Right renal cortex interstitium (tissue), 3 donors: Measurements from ENCODE around the gene ATG3. TPM values are rescaled to one million over a fixed set of nuclear protein-coding genes. Genes with fewer than 3 reads are reported as not detected.

Source experiments
- DNase-seq, 3 donors: peaks; one replicate each; pipeline ENCODE4 v3.0.0-alpha.2; 2013; ENCODE audit warnings: low read depth in 3 of 3, low spot score in 2 of 3
- polyA plus RNA-seq, 3 donors: library from polyadenylated mRNA; unstranded; fragments of 120-200 nt; gene quantifications; one replicate each; pipeline ENCODE4 v1.2.1, GENCODE V29; 2013; ENCODE audit not compliant: insufficient read length in 3 of 3

The ATG3 gene
- polyA plus RNA-seq: 10 to 100 TPM; 51.8 to 59.3 (median 57.4) TPM

- DNase-seq: peak; percentile 95 to 98 (median 97)
Observed at GRCh38 chr3:112561734-112562529, at the start of gene ATG3, which contains the start of gene SLC35A5. ATG3 (minus strand) TSS chr3:112561962; CDS start chr3:112561528, 434 bp downstream. SLC35A5 (plus strand) TSS chr3:112562045; CDS start chr3:112563404, 1,359 bp downstream.

- DNase-seq: no peak
Observed at GRCh38 chr3:112610121-112610520, 48.4 kb upstream of the ATG3 start.

GRCh38 chr3:112607863-112608262 is 46.1 kb upstream of the ATG3 start:
- no peak for DNase-seq

- no peak for DNase-seq
Observed at GRCh38 chr3:112606098-112606497, 44.3 kb upstream of the ATG3 start.

- DNase-seq: no peak
Observed at GRCh38 chr3:112605285-112605684, 43.5 kb upstream of the ATG3 start.

GRCh38 chr3:112604536-112604935 is 42.8 kb upstream of the ATG3 start:
- no peak for DNase-seq

GRCh38 chr3:112602217-112602838 is 40.6 kb upstream of the ATG3 start:
- no peak for DNase-seq

- no peak for DNase-seq
Observed at GRCh38 chr3:112598731-112599130, 37.0 kb upstream of the ATG3 start.

GRCh38 chr3:112597945-112598344 is 36.2 kb upstream of the ATG3 start:
- DNase-seq: no peak

GRCh38 chr3:112594856-112595255 is 33.1 kb upstream of the ATG3 start:
- DNase-seq: no peak

- no peak for DNase-seq
Observed at GRCh38 chr3:112593258-112593657, 31.5 kb upstream of the ATG3 start.

GRCh38 chr3:112587336-112587735 is 25.6 kb upstream of the ATG3 start:
- no peak for DNase-seq

- no peak for DNase-seq
Observed at GRCh38 chr3:112585782-112586181, 24.0 kb upstream of the ATG3 start.

- no peak for DNase-seq
Observed at GRCh38 chr3:112583105-112583504, 21.3 kb upstream of the ATG3 start.

- peak in 2 of 3 donors; percentile 36 to 41 for DNase-seq
Observed at GRCh38 chr3:112582244-112582874, 20.6 kb upstream of the ATG3 start.

GRCh38 chr3:112579697-112580096 is 17.9 kb upstream of the ATG3 start:
- DNase-seq: no peak

- no peak for DNase-seq
Observed at GRCh38 chr3:112579232-112579631, 17.5 kb upstream of the ATG3 start.

- no peak for DNase-seq
Observed at GRCh38 chr3:112572701-112573100, 10.9 kb upstream of the ATG3 start.

- DNase-seq: no peak
Observed at GRCh38 chr3:112569265-112569664, 7.5 kb upstream of the ATG3 start.

- DNase-seq: no peak
Observed at GRCh38 chr3:112568642-112569041, 6.9 kb upstream of the ATG3 start.

GRCh38 chr3:112564940-112565305 is 3.2 kb upstream of the ATG3 start:
- no peak for DNase-seq
